ENCODE measurements around the gene PEAK1. TPM values are rescaled to one million over a fixed set of nuclear protein-coding genes. Genes with fewer than 3 reads are reported as not detected.

The PEAK1 gene
- total RNA-seq, 1 donor from 2014 or later: 10.2 TPM

- TF ChIP-seq, protein P1, sequence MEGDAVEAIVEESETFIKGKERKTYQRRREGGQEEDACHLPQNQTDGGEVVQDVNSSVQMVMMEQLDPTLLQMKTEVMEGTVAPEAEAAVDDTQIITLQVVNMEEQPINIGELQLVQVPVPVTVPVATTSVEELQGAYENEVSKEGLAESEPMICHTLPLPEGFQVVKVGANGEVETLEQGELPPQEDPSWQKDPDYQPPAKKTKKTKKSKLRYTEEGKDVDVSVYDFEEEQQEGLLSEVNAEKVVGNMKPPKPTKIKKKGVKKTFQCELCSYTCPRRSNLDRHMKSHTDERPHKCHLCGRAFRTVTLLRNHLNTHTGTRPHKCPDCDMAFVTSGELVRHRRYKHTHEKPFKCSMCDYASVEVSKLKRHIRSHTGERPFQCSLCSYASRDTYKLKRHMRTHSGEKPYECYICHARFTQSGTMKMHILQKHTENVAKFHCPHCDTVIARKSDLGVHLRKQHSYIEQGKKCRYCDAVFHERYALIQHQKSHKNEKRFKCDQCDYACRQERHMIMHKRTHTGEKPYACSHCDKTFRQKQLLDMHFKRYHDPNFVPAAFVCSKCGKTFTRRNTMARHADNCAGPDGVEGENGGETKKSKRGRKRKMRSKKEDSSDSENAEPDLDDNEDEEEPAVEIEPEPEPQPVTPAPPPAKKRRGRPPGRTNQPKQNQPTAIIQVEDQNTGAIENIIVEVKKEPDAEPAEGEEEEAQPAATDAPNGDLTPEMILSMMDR (IDR thresholded peaks at IDR 0.05; ENCODE audit: insufficient read depth, low read length, poor library complexity, severe bottlenecking): no peak
- H3K36me3 ChIP-seq (ENCODE audit: control insufficient read depth, insufficient read depth, low read length): no peaks in the 10 kb centered on the region
- H3K27me3 ChIP-seq (ENCODE audit: control insufficient read depth, insufficient read depth, low read length): no peaks in the 10 kb centered on the region
- no peak overlapping the region for H3K4me3 ChIP-seq (ENCODE audit: low read depth, low read length)
- no peak for DNase-seq (ENCODE audit: low read depth)
Measured at GRCh38 chr15:77201665-77202064, 218.2 kb downstream of the PEAK1 start.

- no peak for DNase-seq (ENCODE audit: low read depth)
- TF ChIP-seq, protein P1 (IDR thresholded peaks at IDR 0.05; ENCODE audit: insufficient read depth, low read length, poor library complexity, severe bottlenecking): no peak
- H3K36me3 ChIP-seq (ENCODE audit: control insufficient read depth, insufficient read depth, low read length): no peaks in the 10 kb centered on the region
- H3K4me3 ChIP-seq (ENCODE audit: low read depth, low read length): no peak overlapping the region
- H3K27me3 ChIP-seq (ENCODE audit: control insufficient read depth, insufficient read depth, low read length): no peaks in the 10 kb centered on the region
Measured at GRCh38 chr15:77196381-77196780, 223.5 kb downstream of the PEAK1 start.

- no peak overlapping the region for H3K4me3 ChIP-seq (ENCODE audit: low read depth, low read length)
- H3K27me3 ChIP-seq (ENCODE audit: control insufficient read depth, insufficient read depth, low read length): no peaks in the 10 kb centered on the region
- no peaks in the 10 kb centered on the region for H3K36me3 ChIP-seq (ENCODE audit: control insufficient read depth, insufficient read depth, low read length)
- DNase-seq (ENCODE audit: low read depth): no peak
- TF ChIP-seq, protein P1 (IDR thresholded peaks at IDR 0.05; ENCODE audit: insufficient read depth, low read length, poor library complexity, severe bottlenecking): no peak
Measured at GRCh38 chr15:77195586-77195985, 224.3 kb downstream of the PEAK1 start.

GRCh38 chr15:77192451-77192850 is 227.5 kb downstream of the PEAK1 start:
- DNase-seq (ENCODE audit: low read depth): no peak
- no peak overlapping the region for H3K4me3 ChIP-seq (ENCODE audit: low read depth, low read length)
- TF ChIP-seq, protein P1 (IDR thresholded peaks at IDR 0.05; ENCODE audit: insufficient read depth, low read length, poor library complexity, severe bottlenecking): no peak
- no peaks in the 10 kb centered on the region for H3K27me3 ChIP-seq (ENCODE audit: control insufficient read depth, insufficient read depth, low read length)
- no peaks in the 10 kb centered on the region for H3K36me3 ChIP-seq (ENCODE audit: control insufficient read depth, insufficient read depth, low read length)

GRCh38 chr15:77191230-77191834 is 228.6 kb downstream of the PEAK1 start:
- Histone ChIP-seq H3K27me3 (ENCODE audit: control insufficient read depth, insufficient read depth, low read length) (no peaks in the 10 kb centered on the region), H3K36me3 (ENCODE audit: control insufficient read depth, insufficient read depth, low read length) (no peaks in the 10 kb centered on the region), H3K4me3 (ENCODE audit: low read depth, low read length) (no peak overlapping the region)
- TF ChIP-seq, protein P1 (IDR thresholded peaks at IDR 0.05; ENCODE audit: insufficient read depth, low read length, poor library complexity, severe bottlenecking): no peak
- DNase-seq (ENCODE audit: low read depth): no peak

All from kidney epithelial cell (primary cell).